T-helper 2 cell treated with Interferon-gamma antibody and Interleukin-4, amounts not matched to agents 5 μg/mL and 100 μg/mL, for 36 hours (primary cell): Measurements from ENCODE around the gene ZNF22.

ENCODE experiments used
- DNase-seq: peaks from one replicate; pipeline ENCODE4 v3.0.0; 2021; ENCODE audit warnings: low spot score
- H3K27ac Mint-ChIP-seq: one replicate; pipeline ENCODE4 v1.8.0; 2021; ENCODE audit warnings: mild to moderate bottlenecking, mixed read lengths
- H3K27me3 Mint-ChIP-seq: one replicate; pipeline ENCODE4 v1.8.0; 2021; ENCODE audit warnings: low read depth, mixed read lengths
- H3K36me3 Mint-ChIP-seq: one replicate; pipeline ENCODE4 v1.8.0; 2021; ENCODE audit warnings: low read depth, mixed read lengths
- H3K4me1 Mint-ChIP-seq: one replicate; pipeline ENCODE4 v1.8.0; 2021; ENCODE audit warnings: low read depth, mixed read lengths
- H3K4me3 Mint-ChIP-seq: one replicate; pipeline ENCODE4 v1.8.0; 2022; ENCODE audit warnings: mild to moderate bottlenecking, moderate library complexity, mixed read lengths
- H3K9me3 Mint-ChIP-seq: one replicate; pipeline ENCODE4 v1.8.0; 2021; ENCODE audit warnings: mixed read lengths

Gene ZNF22

GRCh38 chr10:44960482-44961229 lies 40.1 kb upstream of the ZNF22 start:
- Mint-ChIP-seq H3K4me3 (peak overlapping the region; percentile 80), H3K4me1 (peaks cover 16% of the 10 kb centered on the region), H3K36me3 (peaks cover 11% of the 10 kb centered on the region), H3K9me3 (peaks cover 4% of the 10 kb centered on the region), H3K27me3 (no peaks in the 10 kb centered on the region), H3K27ac (no peak overlapping the region)
- DNase-seq = no peak

GRCh38 chr10:44961230-44961571 lies 39.5 kb upstream of the ZNF22 start:
- peaks cover 18% of the 10 kb centered on the region for H3K4me1 Mint-ChIP-seq
- peak overlapping the region; percentile 7 for H3K4me3 Mint-ChIP-seq
- no peak for DNase-seq
- H3K36me3 Mint-ChIP-seq = peaks cover 9% of the 10 kb centered on the region
- H3K9me3 Mint-ChIP-seq = peaks cover 4% of the 10 kb centered on the region
- no peaks in the 10 kb centered on the region for H3K27me3 Mint-ChIP-seq
- no peak overlapping the region for H3K27ac Mint-ChIP-seq

- Mint-ChIP-seq H3K36me3 (peaks cover 2% of the 10 kb centered on the region), H3K27ac (no peak overlapping the region), H3K4me1 (peaks cover 19% of the 10 kb centered on the region), H3K9me3 (no peaks in the 10 kb centered on the region), H3K27me3 (no peaks in the 10 kb centered on the region), H3K4me3 (no peak overlapping the region)
- DNase-seq = no peak
These were observed 38.6 kb upstream of the ZNF22 start for GRCh38 chr10:44961931-44962750.

GRCh38 chr10:44962870-44963738 lies 37.6 kb upstream of the ZNF22 start:
- no peak overlapping the region for H3K4me3 Mint-ChIP-seq
- H3K36me3 Mint-ChIP-seq = no peaks in the 10 kb centered on the region
- DNase-seq = no peak
- H3K9me3 Mint-ChIP-seq = no peaks in the 10 kb centered on the region
- peaks cover 25% of the 10 kb centered on the region for H3K4me1 Mint-ChIP-seq
- no peaks in the 10 kb centered on the region for H3K27me3 Mint-ChIP-seq
- H3K27ac Mint-ChIP-seq = no peak overlapping the region

- Mint-ChIP-seq H3K4me1 (peaks cover 28% of the 10 kb centered on the region), H3K36me3 (no peaks in the 10 kb centered on the region), H3K9me3 (no peaks in the 10 kb centered on the region), H3K4me3 (no peak overlapping the region), H3K27me3 (no peaks in the 10 kb centered on the region), H3K27ac (no peak overlapping the region)
- no peak for DNase-seq
These were observed 36.7 kb upstream of the ZNF22 start for GRCh38 chr10:44963772-44964633.

GRCh38 chr10:44965104-44965503 lies 35.6 kb upstream of the ZNF22 start:
- Mint-ChIP-seq H3K9me3 (no peaks in the 10 kb centered on the region), H3K36me3 (no peaks in the 10 kb centered on the region), H3K27me3 (no peaks in the 10 kb centered on the region), H3K4me3 (no peak overlapping the region), H3K4me1 (peaks cover 30% of the 10 kb centered on the region), H3K27ac (no peak overlapping the region)
- no peak for DNase-seq

GRCh38 chr10:44965651-44966097 lies 35.0 kb upstream of the ZNF22 start:
- DNase-seq = no peak
- Mint-ChIP-seq H3K36me3 (no peaks in the 10 kb centered on the region), H3K9me3 (no peaks in the 10 kb centered on the region)

GRCh38 chr10:44966129-44966815 lies 34.5 kb upstream of the ZNF22 start:
- Mint-ChIP-seq H3K9me3 (no peaks in the 10 kb centered on the region), H3K36me3 (no peaks in the 10 kb centered on the region), H3K27ac (no peak overlapping the region), H3K4me1 (peaks cover 25% of the 10 kb centered on the region), H3K27me3 (no peaks in the 10 kb centered on the region), H3K4me3 (no peak overlapping the region)
- DNase-seq = no peak

More at GRCh38 chr10:44965651-44966097, 35.0 kb upstream of the ZNF22 start:
- Mint-ChIP-seq H3K4me1 (peaks cover 27% of the 10 kb centered on the region), H3K27ac (no peak overlapping the region), H3K4me3 (no peak overlapping the region), H3K27me3 (no peaks in the 10 kb centered on the region)

- no peaks in the 10 kb centered on the region for H3K27me3 Mint-ChIP-seq
- no peak overlapping the region for H3K4me3 Mint-ChIP-seq
- H3K4me1 Mint-ChIP-seq = peaks cover 25% of the 10 kb centered on the region
- no peak for DNase-seq
- no peaks in the 10 kb centered on the region for H3K9me3 Mint-ChIP-seq
- no peaks in the 10 kb centered on the region for H3K36me3 Mint-ChIP-seq
- no peak overlapping the region for H3K27ac Mint-ChIP-seq
These were observed 33.8 kb upstream of the ZNF22 start for GRCh38 chr10:44966816-44967509.

GRCh38 chr10:44967616-44968015 lies 33.1 kb upstream of the ZNF22 start:
- no peak for DNase-seq
- no peaks in the 10 kb centered on the region for H3K27me3 Mint-ChIP-seq
- H3K4me1 Mint-ChIP-seq = peaks cover 25% of the 10 kb centered on the region
- H3K4me3 Mint-ChIP-seq = peak overlapping the region; percentile 35
- no peaks in the 10 kb centered on the region for H3K36me3 Mint-ChIP-seq
- no peaks in the 10 kb centered on the region for H3K9me3 Mint-ChIP-seq
- H3K27ac Mint-ChIP-seq = peak overlapping the region; percentile 67

- H3K9me3 Mint-ChIP-seq = no peaks in the 10 kb centered on the region
- H3K4me3 Mint-ChIP-seq = peak overlapping the region; percentile 35
- no peak for DNase-seq
- H3K27ac Mint-ChIP-seq = peak overlapping the region; percentile 67
- H3K4me1 Mint-ChIP-seq = peaks cover 25% of the 10 kb centered on the region
- no peaks in the 10 kb centered on the region for H3K36me3 Mint-ChIP-seq
- no peaks in the 10 kb centered on the region for H3K27me3 Mint-ChIP-seq
These were observed 32.6 kb upstream of the ZNF22 start for GRCh38 chr10:44968091-44968490.
